Neural cell (in vitro differentiated cells): ENCODE results near the gene TARS3. TPM values are rescaled to one million over a fixed set of nuclear protein-coding genes. Genes with fewer than 3 reads are reported as not detected.

ENCODE experiments used
- H2AFZ ChIP-seq: fragments of 200-600, 300-800 bp; sonication (generic), shearing (Covaris generic); 2 replicates; pipeline ENCODE4 v1.6.0; 2014; ENCODE audit warnings: low read depth, mild to moderate bottlenecking, antibody characterized with exemption, low read length, moderate library complexity
- H3F3A ChIP-seq: fragments of 200-600 bp; shearing (Covaris generic); 2 replicates; pipeline ENCODE4 v1.6.1; 2016; ENCODE audit warnings: mild to moderate bottlenecking, moderate library complexity, mixed read lengths, antibody characterized with exemption, low read length; ENCODE audit not compliant: insufficient read depth, poor library complexity, severe bottlenecking
- H3K27ac ChIP-seq: fragments of 200-600, 300-800 bp; sonication (generic), shearing (Covaris generic); 2 replicates; pipeline ENCODE4 v1.5.1; 2014; ENCODE audit warnings: mild to moderate bottlenecking, low read length, moderate library complexity
- H3K27me3 ChIP-seq: fragments of 300-800, 200-600 bp; sonication (generic), shearing (Covaris generic); 2 replicates; pipeline ENCODE4 v1.6.0; 2014; ENCODE audit warnings: mild to moderate bottlenecking, low read depth, low read length, moderate library complexity; ENCODE audit not compliant: insufficient read depth
- H3K36me3 ChIP-seq: fragments of 300-800, 200-600 bp; sonication (generic), shearing (Covaris generic); 2 replicates; pipeline ENCODE4 v1.5.1; 2014; ENCODE audit warnings: mild to moderate bottlenecking, antibody characterized with exemption, low read length, moderate library complexity; ENCODE audit not compliant: insufficient read depth
- H3K4me2 ChIP-seq: fragments of 300-800, 200-600 bp; sonication (generic), shearing (Covaris generic); 2 replicates; pipeline ENCODE4 v1.6.0; 2014; ENCODE audit warnings: mild to moderate bottlenecking, low read length
- H3K4me3 ChIP-seq: fragments of 300-800, 200-600 bp; sonication (generic), shearing (Covaris generic); 2 replicates; pipeline ENCODE4 v1.5.1; 2014; ENCODE audit warnings: mild to moderate bottlenecking, low read length, moderate library complexity
- H3K79me2 ChIP-seq: fragments of 200-600 bp; shearing (Covaris generic); replicated peaks from 2 replicates; pipeline ENCODE4 v1.6.0; 2014; ENCODE audit warnings: mild to moderate bottlenecking, low read length, moderate library complexity; ENCODE audit not compliant: insufficient read depth
- H3K9ac ChIP-seq: fragments of 300-800, 200-600 bp; sonication (generic), shearing (Covaris generic); 2 replicates; pipeline ENCODE4 v1.6.1; 2016; ENCODE audit warnings: mild to moderate bottlenecking, low read length, mixed read lengths
- H3K9me2 ChIP-seq: fragments of 200-600 bp; shearing (Covaris generic); 2 replicates; pipeline ENCODE4 v1.6.1; 2016; ENCODE audit warnings: mild to moderate bottlenecking, low read length, mixed read lengths; ENCODE audit not compliant: insufficient read depth
- H3K9me3 ChIP-seq: fragments of 200-600, 300-800 bp; sonication (generic), shearing (Covaris generic); 2 replicates; pipeline ENCODE4 v1.6.1; 2016; ENCODE audit warnings: mild to moderate bottlenecking, mixed run types, low read length, moderate library complexity, mixed read lengths
- H4K20me1 ChIP-seq: fragments of 200-600 bp; shearing (Covaris generic); 2 replicates; pipeline ENCODE4 v1.6.1; 2016; ENCODE audit warnings: mild to moderate bottlenecking, mixed run types; ENCODE audit not compliant: insufficient read depth
- EP300 ChIP-seq: fragments of 450-650 bp; conservative IDR thresholded peaks from 2 replicates; pipeline ENCODE4 v1.6.1; 2014; ENCODE audit warnings: antibody characterized with exemption, mild to moderate bottlenecking, moderate library complexity; ENCODE audit not compliant: poor library complexity, severe bottlenecking
- EZH2 ChIP-seq: fragments of 200-600, 300-800 bp; shearing (Covaris generic), sonication (generic); IDR thresholded peaks from 2 replicates; pipeline ENCODE4 v1.6.1; 2014; ENCODE audit warnings: antibody characterized with exemption, low read length, borderline replicate concordance, mild to moderate bottlenecking; ENCODE audit not compliant: insufficient read depth, poor library complexity, severe bottlenecking
- MXI1 ChIP-seq: fragments of 450-650 bp; conservative IDR thresholded peaks from 2 replicates; pipeline ENCODE4 v1.6.1; 2014; ENCODE audit warnings: antibody characterized with exemption, mild to moderate bottlenecking; ENCODE audit not compliant: poor library complexity, severe bottlenecking
- POLR2AphosphoS5 ChIP-seq: IDR thresholded peaks from 2 replicates; pipeline ENCODE4 v1.6.1; 2012
- RAD21 ChIP-seq: fragments of 450-650 bp; conservative IDR thresholded peaks from 2 replicates; pipeline ENCODE4 v1.6.1; 2014; ENCODE audit warnings: antibody characterized with exemption, mild to moderate bottlenecking, moderate library complexity
- SMC3 ChIP-seq: fragments of 450-650 bp; conservative IDR thresholded peaks from 2 replicates; pipeline ENCODE4 v1.6.1; 2014; ENCODE audit warnings: antibody characterized with exemption, mild to moderate bottlenecking, moderate library complexity; ENCODE audit not compliant: poor library complexity
- TAF1 ChIP-seq: IDR thresholded peaks from 2 replicates; pipeline ENCODE4 v1.6.1; 2012; ENCODE audit warnings: low read depth
- polyA plus RNA-seq: library from polyadenylated mRNA; depleted of rRNA; stranded (reverse); fragments of >200 nt; gene quantifications from 2 replicates; pipeline ENCODE4 v1.2.3, GENCODE V29; 2014
- TF ChIP-seq, protein P1 (sequence below): IDR thresholded peaks from 2 replicates; pipeline ENCODE4 v1.6.1; 2012; ENCODE audit warnings: borderline replicate concordance
- TF ChIP-seq, protein P2 (sequence below): fragments of 450-650 bp; IDR thresholded peaks from 2 replicates; pipeline ENCODE4 v1.5.1; 2014; ENCODE audit warnings: antibody characterized with exemption, mild to moderate bottlenecking, moderate library complexity; ENCODE audit not compliant: poor library complexity, severe bottlenecking

The TARS3 gene
- polyA plus RNA-seq, 1 donor from 2014 or later = 27.1 TPM

DNA sequence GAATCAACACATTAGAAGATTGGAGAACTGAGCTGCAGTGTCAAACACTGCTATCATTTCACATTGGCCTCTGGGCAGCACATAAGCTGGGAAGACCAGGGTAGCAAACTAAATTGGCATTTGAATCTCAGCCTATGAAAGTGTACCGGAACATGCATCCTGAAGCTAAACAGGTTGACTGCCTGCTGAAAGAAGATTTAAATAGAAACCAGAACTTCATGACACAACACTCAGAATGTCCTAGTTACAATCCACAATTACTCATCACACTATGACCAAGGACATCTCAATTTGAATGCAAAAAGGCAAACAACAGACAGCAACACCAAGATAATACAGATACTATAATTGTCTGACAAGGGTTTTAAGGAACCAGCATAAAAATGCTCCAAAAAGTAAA is 98.3 kb downstream of the TARS3 start:
- TF ChIP-seq EZH2 (no peak), RAD21 (no peak), POLR2AphosphoS5 (no peak), SMC3 (no peak), EP300 (no peak), MXI1 (no peak)
- TF ChIP-seq, protein P1, sequence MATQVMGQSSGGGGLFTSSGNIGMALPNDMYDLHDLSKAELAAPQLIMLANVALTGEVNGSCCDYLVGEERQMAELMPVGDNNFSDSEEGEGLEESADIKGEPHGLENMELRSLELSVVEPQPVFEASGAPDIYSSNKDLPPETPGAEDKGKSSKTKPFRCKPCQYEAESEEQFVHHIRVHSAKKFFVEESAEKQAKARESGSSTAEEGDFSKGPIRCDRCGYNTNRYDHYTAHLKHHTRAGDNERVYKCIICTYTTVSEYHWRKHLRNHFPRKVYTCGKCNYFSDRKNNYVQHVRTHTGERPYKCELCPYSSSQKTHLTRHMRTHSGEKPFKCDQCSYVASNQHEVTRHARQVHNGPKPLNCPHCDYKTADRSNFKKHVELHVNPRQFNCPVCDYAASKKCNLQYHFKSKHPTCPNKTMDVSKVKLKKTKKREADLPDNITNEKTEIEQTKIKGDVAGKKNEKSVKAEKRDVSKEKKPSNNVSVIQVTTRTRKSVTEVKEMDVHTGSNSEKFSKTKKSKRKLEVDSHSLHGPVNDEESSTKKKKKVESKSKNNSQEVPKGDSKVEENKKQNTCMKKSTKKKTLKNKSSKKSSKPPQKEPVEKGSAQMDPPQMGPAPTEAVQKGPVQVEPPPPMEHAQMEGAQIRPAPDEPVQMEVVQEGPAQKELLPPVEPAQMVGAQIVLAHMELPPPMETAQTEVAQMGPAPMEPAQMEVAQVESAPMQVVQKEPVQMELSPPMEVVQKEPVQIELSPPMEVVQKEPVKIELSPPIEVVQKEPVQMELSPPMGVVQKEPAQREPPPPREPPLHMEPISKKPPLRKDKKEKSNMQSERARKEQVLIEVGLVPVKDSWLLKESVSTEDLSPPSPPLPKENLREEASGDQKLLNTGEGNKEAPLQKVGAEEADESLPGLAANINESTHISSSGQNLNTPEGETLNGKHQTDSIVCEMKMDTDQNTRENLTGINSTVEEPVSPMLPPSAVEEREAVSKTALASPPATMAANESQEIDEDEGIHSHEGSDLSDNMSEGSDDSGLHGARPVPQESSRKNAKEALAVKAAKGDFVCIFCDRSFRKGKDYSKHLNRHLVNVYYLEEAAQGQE = no peak

DNA sequence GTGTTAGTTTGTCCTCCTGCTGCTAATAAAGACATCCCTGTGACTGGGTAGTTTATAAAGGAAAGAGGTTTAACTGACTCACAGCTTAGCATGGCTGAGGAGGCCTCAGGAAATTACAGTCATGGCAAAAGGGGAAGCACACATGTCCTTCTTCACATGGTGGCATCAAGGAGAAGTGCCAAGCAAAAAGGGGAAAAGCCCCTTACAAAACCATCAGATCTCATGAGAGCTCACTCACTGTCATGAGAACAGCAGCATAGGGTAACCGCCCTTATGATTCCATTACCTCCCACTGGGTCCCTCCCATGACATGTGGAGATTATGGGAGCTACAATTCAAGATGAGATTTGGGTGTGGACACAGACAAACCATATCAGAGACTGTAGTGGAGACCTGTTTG is 99.1 kb downstream of the TARS3 start:
- Histone ChIP-seq H2AFZ (no peak overlapping the region), H3F3A (no peaks in the 10 kb centered on the region), H4K20me1 (no peaks in the 10 kb centered on the region), H3K79me2 (no peaks in the 10 kb centered on the region), H3K27me3 (no peaks in the 10 kb centered on the region), H3K27ac (no peak overlapping the region), H3K4me2 (no peak overlapping the region), H3K4me3 (no peak overlapping the region), H3K9me3 (peaks cover 9% of the 10 kb centered on the region), H3K9ac (no peak overlapping the region), H3K9me2 (no peaks in the 10 kb centered on the region), H3K36me3 (no peaks in the 10 kb centered on the region)
- no peak for TF ChIP-seq EP300
- TF ChIP-seq TAF1 = no peak
- no peak for TF ChIP-seq POLR2AphosphoS5
- no peak for TF ChIP-seq SMC3
- TF ChIP-seq EZH2 = no peak
- no peak for TF ChIP-seq RAD21
- TF ChIP-seq, protein P2, sequence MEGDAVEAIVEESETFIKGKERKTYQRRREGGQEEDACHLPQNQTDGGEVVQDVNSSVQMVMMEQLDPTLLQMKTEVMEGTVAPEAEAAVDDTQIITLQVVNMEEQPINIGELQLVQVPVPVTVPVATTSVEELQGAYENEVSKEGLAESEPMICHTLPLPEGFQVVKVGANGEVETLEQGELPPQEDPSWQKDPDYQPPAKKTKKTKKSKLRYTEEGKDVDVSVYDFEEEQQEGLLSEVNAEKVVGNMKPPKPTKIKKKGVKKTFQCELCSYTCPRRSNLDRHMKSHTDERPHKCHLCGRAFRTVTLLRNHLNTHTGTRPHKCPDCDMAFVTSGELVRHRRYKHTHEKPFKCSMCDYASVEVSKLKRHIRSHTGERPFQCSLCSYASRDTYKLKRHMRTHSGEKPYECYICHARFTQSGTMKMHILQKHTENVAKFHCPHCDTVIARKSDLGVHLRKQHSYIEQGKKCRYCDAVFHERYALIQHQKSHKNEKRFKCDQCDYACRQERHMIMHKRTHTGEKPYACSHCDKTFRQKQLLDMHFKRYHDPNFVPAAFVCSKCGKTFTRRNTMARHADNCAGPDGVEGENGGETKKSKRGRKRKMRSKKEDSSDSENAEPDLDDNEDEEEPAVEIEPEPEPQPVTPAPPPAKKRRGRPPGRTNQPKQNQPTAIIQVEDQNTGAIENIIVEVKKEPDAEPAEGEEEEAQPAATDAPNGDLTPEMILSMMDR = no peak
- TF ChIP-seq, protein P1 = no peak
- no peak for TF ChIP-seq MXI1

More for the DNA sequence above, 98.3 kb downstream of the TARS3 start:
- Histone ChIP-seq H3F3A (no peaks in the 10 kb centered on the region), H3K4me3 (no peak overlapping the region), H3K36me3 (no peaks in the 10 kb centered on the region), H3K79me2 (no peaks in the 10 kb centered on the region), H3K9me3 (peaks cover 9% of the 10 kb centered on the region), H3K4me2 (no peak overlapping the region), H3K9me2 (no peaks in the 10 kb centered on the region), H4K20me1 (no peaks in the 10 kb centered on the region), H3K27ac (no peak overlapping the region), H3K9ac (no peak overlapping the region), H2AFZ (no peak overlapping the region), H3K27me3 (no peaks in the 10 kb centered on the region)
